HG03565 (cell line): Measurements from ENCODE around the gene CRTC1.

Experiments
- ATAC-seq: cut with Tn5 transposase; IDR thresholded peaks from one replicate; pipeline ENCODE4 v1.9.1; 2021; ENCODE audit warnings: mild to moderate bottlenecking, moderate library complexity; ENCODE audit not compliant: unreplicated experiment

CRTC1 gene

DNA sequence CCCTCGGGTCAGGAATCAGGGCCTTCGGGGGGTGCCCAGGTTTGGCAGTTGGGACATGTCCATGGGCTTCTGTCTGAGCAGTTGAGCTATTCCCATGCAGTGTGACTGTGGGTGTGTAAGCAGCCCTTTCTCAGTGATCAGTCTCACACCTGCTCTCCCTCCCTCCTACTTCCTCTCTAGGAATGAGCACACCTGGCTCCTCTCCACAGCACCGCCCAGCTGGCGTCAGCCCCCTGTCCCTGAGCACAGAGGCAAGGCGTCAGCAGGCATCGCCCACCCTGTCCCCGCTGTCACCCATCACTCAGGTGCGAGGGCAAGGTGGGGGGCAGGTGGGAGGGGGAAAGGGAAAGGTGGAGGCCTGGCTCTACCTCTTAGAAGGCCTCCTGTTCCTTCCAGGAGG, 81.7 kb downstream of the CRTC1 start:
- no peak for ATAC-seq

DNA sequence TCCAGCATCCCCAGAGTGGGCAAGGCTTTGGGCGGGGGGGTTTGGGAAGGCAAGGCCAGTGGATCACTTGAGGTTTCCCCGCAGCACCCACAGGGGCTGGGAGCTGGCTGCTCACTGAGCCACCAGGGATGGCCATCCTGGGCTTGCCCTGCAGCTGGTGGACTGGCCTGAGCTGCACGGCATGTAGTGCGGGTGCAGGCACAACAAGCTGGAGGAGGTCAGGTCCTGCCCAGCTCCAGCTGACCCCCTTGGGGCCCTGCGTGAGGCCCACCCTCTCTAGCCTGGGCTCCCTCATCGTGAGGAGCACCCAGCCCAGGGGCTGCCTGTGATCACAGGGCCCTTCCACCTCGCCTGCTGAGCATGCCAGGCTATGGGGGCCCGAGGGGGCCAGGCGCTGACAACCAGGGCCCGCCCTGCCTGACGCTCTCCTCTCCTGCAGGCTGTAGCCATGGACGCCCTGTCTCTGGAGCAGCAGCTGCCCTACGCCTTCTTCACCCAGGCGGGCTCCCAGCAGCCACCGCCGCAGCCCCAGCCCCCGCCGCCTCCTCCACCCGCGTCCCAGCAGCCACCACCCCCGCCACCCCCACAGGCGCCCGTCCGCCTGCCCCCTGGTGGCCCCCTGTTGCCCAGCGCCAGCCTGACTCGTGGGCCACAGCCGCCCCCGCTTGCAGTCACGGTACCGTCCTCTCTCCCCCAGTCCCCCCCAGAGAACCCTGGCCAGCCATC, 84.7 kb downstream of the CRTC1 start:
- ATAC-seq: no peak

DNA sequence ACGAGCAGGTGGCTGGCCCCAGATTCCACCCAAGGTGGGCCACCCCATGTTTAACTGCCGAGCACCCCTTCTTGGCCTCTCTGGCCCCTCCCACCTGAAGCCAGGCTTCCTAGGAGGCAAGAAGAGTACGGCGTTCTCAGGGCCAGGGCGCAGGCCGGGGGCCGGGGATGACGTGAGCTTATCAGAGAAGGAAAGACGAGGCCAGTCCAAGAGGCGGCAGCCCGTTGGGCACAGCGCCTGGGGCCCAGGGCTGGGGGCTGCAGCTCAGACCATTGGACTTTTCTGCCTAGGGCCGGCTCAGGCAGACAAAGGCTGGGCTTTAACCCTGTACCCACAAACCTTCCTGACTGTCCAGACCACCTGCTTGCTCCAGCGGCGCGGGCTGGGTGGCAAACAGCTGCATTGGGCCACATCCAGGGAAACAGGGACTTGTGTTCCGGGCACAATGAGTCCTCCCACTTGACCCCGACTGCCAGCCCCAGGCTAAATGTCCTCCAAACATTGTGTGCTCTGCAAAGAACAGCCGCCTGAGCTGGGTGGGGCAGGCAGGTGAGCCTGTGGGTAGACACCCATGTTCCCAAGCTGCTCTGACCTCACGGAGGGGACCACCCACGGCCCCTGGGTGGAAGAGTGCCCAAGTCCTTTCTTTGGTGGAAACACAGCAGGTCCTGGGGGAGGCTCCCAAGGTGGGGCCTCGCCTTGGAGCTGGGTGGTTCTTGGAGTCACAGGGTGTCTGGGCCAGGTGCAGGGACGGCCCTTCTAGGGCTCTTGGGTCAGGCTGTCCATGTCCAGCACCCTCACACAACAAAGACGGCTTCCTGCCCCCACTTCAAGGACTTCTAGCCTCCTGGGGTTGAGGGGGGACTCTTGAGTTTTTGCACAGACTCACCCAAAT, 85.8 kb downstream of the CRTC1 start:
- no peak for ATAC-seq

DNA sequence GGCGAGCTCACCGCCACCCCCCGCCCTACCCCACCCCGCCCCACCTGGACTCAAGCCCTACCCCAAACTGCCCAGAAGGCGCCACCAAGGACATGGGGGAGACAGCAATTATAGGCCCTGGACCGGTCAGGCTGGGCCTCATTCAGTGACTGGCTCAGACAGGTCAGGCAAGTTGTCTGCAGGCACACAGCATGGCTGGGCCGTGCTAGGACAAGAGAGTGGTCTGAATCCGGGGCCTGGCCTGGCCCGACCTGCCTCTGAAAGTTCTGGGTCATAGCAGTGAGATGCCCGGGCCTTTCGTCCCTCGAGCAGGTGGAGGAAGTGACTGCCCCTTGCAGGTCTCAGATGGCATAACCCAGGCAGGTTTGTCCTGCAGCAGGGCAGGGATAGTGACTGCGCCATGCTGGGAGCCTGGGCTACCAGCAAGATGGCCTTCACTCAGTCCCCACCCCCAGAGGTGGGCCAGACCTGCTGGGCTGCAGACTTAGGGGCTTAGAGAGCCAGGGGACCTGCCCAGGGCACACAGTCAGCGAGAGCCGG, 86.6 kb downstream of the CRTC1 start:
- no peak for ATAC-seq

DNA sequence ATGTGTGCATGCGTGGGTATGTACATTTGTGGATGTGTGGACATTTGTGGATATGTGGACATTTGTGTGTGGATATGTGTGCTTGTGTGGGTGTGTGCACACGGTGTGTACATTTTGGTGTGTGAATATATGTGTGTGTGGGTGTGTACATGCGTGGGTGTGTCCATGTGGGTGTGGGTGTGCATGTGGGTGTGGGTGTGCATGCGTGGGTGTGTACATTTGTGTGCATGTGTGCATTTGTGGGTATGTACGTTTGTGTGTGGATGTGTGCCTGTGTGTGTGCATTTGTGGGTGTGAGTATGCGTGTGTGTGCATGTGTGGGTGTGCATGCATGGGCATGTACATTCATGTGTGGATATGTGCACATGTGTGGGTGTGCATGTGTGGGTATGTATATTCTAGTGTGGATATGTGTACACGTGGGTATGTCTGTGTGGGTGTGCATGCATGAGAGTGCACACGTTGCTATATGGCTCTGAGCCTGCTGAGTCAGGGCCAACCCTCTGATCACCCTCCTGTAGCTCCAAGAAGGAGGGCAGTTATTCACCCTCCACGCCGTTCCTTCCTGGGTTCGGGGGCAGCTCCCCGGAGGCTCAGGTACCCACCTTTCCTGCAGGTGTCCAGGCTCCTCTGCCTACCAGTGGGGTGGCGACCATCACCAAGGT, 87.3 kb downstream of the CRTC1 start:
- ATAC-seq: no peak

DNA sequence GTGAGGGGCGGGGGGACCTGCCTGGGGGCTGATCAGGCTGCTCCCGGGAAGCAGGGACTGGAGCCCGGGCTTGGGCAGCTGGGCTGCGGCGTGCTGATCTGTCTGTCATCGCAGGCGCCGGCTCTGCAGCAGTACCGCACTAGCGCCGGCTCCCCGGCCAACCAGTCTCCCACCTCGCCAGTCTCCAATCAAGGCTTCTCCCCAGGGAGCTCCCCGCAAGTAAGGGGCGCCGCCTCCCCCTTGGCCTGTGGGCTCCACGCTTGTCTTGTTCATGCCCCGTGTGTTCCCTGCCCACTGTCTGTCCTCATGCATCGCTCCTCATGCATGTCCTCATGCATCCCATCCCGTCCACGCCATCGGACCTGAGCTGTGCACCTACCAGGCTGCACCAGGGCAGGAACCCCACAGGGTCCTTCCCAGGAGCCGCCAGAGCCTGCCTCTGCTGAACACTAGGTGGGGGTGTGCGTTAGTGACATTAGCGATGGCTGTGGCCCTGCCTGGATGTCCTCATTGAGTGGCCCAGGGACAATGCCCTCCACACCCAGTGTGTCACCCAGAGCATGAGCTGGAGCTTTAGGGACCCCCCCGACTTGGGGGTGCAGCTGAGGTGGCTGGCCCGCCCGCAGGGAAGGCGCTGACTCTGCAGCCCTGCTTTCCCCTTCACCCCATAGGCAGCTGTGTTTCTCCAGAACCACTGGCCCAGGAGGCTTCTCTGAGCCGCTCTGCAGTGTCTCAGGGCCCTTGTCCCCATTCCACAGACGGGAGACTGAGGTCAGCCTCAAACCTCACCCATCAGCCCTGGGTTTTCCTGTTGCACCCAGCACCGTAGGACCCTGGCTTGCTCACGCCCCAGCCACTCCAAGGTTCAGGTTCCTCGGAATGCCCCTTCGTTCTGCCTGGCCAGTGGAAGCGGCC, 88.1 kb downstream of the CRTC1 start:
- no peak for ATAC-seq

DNA sequence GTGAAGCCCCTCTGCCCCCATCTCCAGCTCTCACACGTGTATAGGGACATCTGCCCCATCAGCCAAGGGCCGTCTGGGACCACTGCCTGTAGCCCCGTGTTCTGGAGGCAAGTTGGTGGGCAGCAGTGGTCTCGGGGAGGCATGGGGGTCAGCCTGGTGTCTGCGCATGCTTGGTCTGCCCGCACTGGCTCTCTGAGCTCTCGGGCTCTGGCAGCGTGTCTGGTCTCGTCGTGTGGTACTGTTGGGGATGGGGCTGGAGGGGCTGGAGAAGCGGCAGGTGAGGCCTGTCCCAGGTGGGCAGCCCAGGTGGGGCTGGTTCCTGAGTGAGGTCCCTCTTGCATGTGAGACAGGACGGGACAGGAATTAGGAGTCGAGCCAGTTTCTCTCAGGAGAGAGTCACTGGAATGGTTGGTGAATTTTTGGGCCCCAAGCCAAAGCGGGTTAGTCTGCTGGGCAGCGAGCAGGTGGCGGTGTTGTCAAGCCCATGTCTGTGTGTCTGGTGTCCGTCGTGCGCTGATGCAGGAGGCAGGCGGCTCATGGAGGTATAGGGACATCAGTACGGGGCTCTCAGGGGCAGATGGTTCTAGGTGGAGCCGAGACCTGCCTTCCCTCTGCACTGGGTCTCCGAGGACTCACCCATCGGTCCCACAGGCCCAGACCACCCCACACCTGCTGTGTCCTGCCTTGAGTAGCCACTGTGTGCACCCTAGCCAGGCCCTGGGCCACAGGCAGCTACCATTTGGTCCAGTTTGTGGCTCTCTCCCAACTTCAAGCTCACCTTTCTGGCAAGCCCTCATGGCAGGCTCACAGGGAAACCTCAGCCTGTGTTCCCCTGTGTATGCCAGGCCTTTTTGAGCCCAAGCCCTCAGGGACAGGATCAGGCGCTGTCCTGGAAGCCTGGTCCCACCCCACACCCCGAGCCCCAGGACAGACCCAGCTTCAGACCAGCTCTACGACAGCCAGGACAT, 89.4 kb downstream of the CRTC1 start:
- ATAC-seq: no peak

DNA sequence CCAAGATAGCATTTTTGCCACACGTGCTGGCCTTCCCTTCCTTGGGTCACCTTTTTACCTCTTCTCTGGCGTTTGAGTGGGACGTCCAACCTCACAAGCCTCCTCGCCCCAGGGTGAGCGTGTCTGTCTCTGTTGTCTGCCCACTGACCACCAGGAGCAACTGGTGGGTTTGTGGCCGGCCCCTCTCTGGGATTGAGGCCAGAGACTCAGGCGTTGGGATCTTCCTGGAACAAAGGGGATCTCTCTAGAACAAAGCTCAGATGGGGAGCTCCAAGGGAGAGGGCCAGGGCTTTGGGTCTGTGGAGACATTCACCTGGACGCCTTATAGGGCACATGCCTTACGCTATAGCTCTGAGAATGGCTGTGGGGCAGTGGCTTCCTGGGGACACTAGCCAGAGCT, 90.2 kb downstream of the CRTC1 start:
- ATAC-seq: no peak

DNA sequence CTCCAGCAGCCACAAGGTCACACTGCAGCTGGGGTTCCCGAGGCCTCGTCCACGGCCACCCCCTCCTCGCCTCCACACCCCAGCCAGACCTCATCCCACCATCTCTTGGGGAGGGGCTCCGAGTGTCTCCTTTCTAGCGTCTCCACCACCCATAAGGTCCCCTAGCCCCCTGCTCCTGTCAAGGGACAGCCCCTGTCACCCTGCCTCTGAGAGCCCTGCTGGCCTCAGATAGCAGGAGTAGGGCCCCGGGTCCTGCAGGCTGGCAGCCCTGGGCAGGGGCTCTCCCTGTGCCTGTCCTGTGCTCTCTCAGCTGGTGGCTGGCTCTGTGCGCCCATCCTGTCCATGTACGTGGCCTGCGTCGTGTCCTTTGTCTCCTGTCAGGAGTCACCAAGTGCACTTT, 90.6 kb downstream of the CRTC1 start:
- ATAC-seq: no peak

DNA sequence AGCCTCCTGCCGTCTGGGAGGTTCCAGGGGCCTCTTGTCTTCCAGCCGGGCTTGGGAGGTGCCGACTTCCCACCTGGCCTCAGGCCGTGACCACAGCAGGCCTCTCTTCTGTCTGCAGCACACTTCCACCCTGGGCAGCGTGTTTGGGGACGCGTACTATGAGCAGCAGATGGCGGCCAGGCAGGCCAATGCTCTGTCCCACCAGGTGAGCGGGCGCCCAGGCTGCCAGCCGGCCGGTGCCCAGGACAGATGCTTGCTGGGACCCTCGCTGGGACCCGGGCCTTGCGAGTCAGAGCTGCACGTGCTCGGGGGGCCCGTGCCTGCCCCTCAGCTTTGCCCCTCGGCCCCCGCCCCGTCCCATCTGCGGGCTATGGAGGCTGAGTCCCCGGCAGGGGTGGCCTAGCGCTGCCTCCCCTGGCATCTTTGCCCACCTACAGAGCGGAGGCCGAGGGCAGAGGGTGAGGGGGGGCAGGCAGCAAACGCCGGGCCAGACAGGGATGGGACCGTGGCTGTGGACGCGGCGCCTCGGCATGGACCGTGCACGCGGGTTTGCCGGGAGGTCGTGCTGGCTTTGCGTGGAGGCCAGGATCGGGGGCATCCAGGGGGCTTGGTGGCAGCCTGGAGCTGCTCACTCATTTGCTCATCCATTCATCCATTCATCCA, 91.4 kb downstream of the CRTC1 start:
- ATAC-seq: no peak

DNA sequence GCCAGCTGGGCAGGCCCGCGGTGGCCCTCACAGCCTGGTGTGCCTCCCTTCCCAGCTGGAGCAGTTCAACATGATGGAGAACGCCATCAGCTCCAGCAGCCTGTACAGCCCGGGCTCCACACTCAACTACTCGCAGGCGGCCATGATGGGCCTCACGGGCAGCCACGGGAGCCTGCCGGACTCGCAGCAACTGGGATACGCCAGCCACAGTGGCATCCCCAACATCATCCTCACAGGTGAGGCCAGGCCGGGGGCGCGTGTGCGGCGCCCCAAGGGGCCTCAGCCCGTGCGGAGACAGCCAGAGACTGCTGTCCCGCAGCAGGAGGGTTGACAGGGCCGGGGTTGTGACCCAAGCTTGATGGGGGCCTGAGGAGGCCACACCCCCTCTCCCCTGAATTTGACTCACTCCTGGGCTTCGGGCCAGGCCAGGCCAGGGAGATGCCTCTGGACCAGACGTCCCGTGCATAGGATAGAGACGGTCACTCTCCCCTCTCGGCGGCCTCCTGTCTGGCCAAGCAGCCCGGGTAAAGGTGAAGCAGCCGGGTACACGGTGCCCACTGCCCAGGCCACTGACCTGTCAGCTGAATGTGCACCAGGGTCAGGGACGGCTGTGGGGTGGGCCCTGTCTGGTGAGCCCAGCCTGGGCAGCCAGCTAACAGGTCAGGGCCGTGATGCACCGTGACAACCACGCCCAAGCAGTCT, 92.3 kb downstream of the CRTC1 start:
- ATAC-seq: no peak

DNA sequence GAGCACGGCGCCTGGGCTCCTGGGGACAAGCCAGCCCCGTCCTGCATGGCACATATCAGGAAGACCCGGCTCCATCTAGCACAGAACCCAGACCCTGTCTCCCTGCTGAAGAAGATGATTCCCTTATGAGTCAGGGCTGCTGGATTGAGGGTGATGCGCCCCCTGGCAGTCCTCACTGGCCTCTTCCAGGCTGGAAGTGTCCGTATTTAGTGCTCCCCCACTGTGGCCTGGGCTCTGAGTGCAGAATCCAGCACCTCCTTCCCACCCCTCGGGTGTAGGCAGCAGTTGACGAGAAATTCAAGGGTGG, 92.8 kb downstream of the CRTC1 start:
- no peak for ATAC-seq

DNA sequence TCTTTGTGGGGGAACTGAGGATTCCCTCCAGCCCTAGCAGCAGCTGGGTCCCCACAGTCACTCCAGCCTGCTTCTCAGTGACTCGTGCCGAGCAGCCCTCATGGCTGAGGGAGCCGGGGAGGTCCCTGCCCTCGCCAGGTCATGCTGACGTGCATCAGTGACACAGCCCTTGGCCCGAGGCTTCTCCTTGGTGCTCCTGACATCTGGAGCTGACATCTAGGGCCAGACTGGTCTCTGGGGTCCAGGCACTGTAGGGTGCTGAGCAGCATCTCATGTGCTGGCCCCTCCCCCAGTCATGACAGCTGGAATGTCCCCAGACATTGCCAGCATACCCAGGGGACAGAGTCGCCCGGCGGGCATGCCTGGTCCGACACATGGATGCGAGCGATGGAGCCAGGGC, 93.3 kb downstream of the CRTC1 start:
- ATAC-seq: no peak

DNA sequence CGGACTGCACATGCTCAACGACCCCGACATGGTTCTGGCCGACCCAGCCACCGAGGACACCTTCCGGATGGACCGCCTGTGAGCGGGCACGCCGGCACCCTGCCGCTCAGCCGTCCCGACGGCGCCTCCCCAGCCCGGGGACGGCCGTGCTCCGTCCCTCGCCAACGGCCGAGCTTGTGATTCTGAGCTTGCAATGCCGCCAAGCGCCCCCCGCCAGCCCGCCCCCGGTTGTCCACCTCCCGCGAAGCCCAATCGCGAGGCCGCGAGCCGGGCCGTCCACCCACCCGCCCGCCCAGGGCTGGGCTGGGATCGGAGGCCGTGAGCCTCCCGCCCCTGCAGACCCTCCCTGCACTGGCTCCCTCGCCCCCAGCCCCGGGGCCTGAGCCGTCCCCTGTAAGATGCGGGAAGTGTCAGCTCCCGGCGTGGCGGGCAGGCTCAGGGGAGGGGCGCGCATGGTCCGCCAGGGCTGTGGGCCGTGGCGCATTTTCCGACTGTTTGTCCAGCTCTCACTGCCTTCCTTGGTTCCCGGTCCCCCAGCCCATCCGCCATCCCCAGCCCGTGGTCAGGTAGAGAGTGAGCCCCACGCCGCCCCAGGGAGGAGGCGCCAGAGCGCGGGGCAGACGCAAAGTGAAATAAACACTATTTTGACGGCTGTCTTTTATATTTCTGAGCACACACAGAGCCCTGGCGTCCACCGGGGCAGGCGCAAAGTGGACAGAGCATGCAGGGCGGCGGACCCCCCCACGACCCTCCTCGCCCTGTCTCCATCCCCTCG, 94.0 kb downstream of the CRTC1 start:
- no peak for ATAC-seq

DNA sequence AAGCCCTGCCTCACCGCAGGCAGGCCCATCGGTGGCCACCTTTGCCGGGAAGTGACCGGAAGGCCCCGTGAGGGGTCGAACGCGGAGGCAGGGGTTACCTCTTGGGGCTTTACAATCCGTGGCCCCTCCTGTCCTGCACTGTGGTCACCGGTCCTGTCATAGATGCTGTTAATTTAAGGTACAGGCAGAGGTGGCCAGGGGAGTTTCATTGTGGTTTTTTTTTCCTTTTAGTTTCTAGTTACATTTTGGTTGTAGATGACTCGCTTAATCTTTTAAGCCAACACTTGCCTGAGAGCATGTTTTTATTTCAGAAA, 94.6 kb downstream of the CRTC1 start:
- no peak for ATAC-seq

DNA sequence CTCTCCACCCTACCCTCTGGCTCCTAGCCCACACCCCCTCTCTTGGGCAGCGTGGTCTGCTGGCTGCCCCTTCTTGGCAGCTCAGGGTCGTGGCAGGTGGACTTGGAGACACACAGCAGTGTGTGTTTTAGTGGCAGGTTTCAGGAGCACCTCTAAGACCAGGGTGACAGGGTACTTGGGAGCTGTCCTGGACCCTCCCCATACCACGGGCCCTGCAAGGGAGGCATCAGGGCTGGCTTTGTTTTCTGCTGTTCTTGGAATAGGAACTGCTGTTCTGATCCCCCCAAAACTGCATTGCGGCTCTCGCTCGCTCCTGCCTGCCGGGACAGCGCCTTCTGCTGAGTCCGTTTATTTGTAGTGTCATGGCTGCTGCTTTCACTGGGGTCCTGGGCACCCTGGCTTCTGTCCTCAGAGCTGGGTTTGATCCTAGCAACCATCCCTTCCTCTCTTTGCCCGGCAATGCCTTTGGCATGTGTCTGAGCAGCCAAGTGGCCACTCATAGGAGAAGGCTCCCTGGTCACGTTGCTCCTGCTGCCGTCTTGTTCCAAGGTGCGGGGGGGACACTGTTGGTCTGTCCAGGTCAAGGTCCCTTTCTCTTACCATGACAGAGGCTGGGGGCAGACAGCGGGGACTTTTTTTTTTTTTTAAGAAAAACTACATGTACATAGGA, 95.5 kb downstream of the CRTC1 start:
- no peak for ATAC-seq

DNA sequence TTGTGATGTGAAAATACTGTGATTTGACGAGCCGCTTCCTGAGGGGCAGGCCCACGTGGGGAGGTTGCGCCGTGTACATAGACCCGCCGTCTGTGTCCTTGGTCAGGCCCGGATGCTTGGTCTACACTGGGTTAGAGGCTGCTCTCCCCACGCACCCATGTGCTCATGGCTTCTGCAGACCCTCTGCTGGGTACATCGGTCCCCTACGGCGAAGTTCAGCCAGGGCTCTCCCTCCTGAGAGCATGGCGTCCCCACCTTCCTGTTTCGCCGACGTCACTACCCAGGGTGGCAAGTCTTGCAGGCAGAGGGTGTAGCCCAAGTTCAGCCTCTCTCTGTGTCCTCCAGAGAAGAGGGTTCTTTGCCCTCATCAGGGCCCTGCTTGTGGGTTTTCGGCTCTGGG, 96.6 kb downstream of the CRTC1 start:
- ATAC-seq: no peak
